PC-3 (cell line): ENCODE measurements around the gene WNT7B.

Experiments
- EZH2 ChIP-seq: fragments of 300-600 bp; sonication (generic); IDR thresholded peaks from one replicate; pipeline ENCODE4 v1.6.1; 2017; ENCODE audit warnings: antibody characterized with exemption, mild to moderate bottlenecking, low read length; ENCODE audit not compliant: unreplicated experiment
- TF ChIP-seq, protein P1 (sequence below): fragments of 300-600 bp; sonication (generic); conservative IDR thresholded peaks from 2 replicates; pipeline ENCODE4 v1.5.1; 2017; ENCODE audit warnings: antibody characterized with exemption, low read depth, mild to moderate bottlenecking, low read length

DNA sequence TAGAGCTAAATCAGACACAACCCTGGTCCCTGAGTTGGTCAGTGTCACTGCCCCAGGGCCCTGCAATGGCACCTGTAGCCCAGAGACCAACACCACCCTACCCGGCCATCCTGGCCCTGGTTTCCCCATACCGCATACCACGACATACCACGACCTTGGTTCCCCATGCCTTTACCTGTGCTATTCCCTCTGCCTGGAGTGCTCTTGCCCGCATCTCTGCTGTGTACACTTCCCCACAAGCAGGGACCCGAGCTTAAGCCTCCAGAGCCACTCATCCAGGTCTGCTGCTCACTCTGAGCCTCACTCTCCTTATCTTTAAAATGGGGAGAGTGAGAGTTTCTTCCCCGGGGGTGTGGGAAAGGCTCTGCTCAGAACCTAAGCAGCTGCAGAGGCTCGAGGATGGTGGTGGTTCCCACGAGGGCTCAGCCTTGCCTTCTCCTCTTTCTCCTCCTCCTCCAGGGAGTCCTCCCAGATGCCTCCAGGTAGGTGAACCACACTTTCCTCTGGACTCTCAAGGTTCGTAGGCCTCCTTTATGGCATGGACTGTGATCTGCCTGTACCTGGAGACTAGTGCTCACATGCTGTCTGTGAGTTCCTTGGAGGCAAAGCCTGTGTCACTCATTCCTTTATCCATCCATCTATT, 48.1 kb downstream of the WNT7B start:
- TF ChIP-seq, protein P1, sequence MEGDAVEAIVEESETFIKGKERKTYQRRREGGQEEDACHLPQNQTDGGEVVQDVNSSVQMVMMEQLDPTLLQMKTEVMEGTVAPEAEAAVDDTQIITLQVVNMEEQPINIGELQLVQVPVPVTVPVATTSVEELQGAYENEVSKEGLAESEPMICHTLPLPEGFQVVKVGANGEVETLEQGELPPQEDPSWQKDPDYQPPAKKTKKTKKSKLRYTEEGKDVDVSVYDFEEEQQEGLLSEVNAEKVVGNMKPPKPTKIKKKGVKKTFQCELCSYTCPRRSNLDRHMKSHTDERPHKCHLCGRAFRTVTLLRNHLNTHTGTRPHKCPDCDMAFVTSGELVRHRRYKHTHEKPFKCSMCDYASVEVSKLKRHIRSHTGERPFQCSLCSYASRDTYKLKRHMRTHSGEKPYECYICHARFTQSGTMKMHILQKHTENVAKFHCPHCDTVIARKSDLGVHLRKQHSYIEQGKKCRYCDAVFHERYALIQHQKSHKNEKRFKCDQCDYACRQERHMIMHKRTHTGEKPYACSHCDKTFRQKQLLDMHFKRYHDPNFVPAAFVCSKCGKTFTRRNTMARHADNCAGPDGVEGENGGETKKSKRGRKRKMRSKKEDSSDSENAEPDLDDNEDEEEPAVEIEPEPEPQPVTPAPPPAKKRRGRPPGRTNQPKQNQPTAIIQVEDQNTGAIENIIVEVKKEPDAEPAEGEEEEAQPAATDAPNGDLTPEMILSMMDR, result no peak
- no peak for TF ChIP-seq EZH2
